NCI-H146 (cell line): ENCODE data around the gene COL1A2.

Experiments
- DNase-seq: peaks from one replicate; lab custom pipeline; 2025; lab: John Stamatoyannopoulos, UW

COL1A2 gene

GRCh38 chr7:94394437-94395140 is at the start of gene COL1A2:
Gene COL1A2, plus strand, starts transcription at chr7:94394895. Its CDS starts 137 bp downstream, at chr7:94395032.
- DNase-seq = peak; percentile 37

- no peak for DNase-seq
Measured at GRCh38 chr7:94345907-94346306, 48.8 kb upstream of the COL1A2 start.

GRCh38 chr7:94348142-94348541 is 46.6 kb upstream of the COL1A2 start:
- DNase-seq = no peak

GRCh38 chr7:94350734-94351133 is 44.0 kb upstream of the COL1A2 start:
- DNase-seq = peak; percentile 77

GRCh38 chr7:94351703-94352102 is 43.0 kb upstream of the COL1A2 start:
- no peak for DNase-seq

- no peak for DNase-seq
Measured at GRCh38 chr7:94352887-94353286, 41.8 kb upstream of the COL1A2 start.

- no peak for DNase-seq
Measured at GRCh38 chr7:94354953-94355352, 39.7 kb upstream of the COL1A2 start.

GRCh38 chr7:94355454-94355853 is 39.2 kb upstream of the COL1A2 start:
- DNase-seq = no peak

- no peak for DNase-seq
Measured at GRCh38 chr7:94357076-94357475, 37.6 kb upstream of the COL1A2 start.

GRCh38 chr7:94360926-94361325 is 33.8 kb upstream of the COL1A2 start:
- DNase-seq = no peak

- no peak for DNase-seq
Measured at GRCh38 chr7:94362276-94362675, 32.4 kb upstream of the COL1A2 start.

GRCh38 chr7:94364816-94365215 is 29.9 kb upstream of the COL1A2 start:
- no peak for DNase-seq

- DNase-seq = no peak
Measured at GRCh38 chr7:94366163-94366562, 28.5 kb upstream of the COL1A2 start.

- DNase-seq = no peak
Measured at GRCh38 chr7:94366832-94367231, 27.9 kb upstream of the COL1A2 start.

- DNase-seq = no peak
Measured at GRCh38 chr7:94367949-94368348, 26.7 kb upstream of the COL1A2 start.

- no peak for DNase-seq
Measured at GRCh38 chr7:94368371-94368791, 26.3 kb upstream of the COL1A2 start.

GRCh38 chr7:94374231-94374630 is 20.5 kb upstream of the COL1A2 start:
- no peak for DNase-seq

GRCh38 chr7:94374721-94375566 is 19.8 kb upstream of the COL1A2 start:
- DNase-seq = no peak

- no peak for DNase-seq
Measured at GRCh38 chr7:94375691-94376090, 19.0 kb upstream of the COL1A2 start.

- no peak for DNase-seq
Measured at GRCh38 chr7:94376281-94376680, 18.4 kb upstream of the COL1A2 start.

GRCh38 chr7:94378356-94378755 is 16.3 kb upstream of the COL1A2 start:
- no peak for DNase-seq

- no peak for DNase-seq
Measured at GRCh38 chr7:94380264-94380663, 14.4 kb upstream of the COL1A2 start.

GRCh38 chr7:94382132-94382531 is 12.6 kb upstream of the COL1A2 start:
- DNase-seq = no peak
